Amniotic stem cell (primary cell): ENCODE results near the gene CYP2A13.
"Not testable (repeated sequence)": the region's sequence is repeated elsewhere in the genome, so short reads cannot be mapped to it uniquely, and the experiment has no call there.

Source experiments
- DNase-seq: peaks from one replicate; lab custom pipeline; 2025; lab: John Stamatoyannopoulos, UW

The CYP2A13 gene

GRCh38 chr19:41120929-41121911 lies 33.0 kb downstream of the CYP2A13 start:
- not testable (repeated sequence) for DNase-seq

DNA sequence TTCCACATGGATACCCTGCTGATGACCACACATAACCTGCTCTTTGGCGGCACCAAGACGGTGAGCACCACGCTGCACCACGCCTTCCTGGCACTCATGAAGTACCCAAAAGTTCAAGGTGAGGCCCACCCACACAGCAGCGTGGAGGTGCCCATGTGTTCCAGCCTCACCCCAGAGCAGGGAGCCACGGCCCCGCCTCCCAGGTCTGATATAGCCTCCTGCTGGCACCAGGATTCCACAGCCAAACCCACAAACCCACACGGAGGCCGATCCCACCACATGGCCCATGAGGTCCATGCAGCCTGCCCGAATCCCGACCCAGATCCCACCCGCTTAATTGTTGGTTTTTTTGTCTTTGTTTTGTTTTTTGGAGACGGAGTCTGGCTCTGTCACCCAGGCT lies 34.6 kb downstream of the CYP2A13 start:
- DNase-seq: not testable (repeated sequence)

DNA sequence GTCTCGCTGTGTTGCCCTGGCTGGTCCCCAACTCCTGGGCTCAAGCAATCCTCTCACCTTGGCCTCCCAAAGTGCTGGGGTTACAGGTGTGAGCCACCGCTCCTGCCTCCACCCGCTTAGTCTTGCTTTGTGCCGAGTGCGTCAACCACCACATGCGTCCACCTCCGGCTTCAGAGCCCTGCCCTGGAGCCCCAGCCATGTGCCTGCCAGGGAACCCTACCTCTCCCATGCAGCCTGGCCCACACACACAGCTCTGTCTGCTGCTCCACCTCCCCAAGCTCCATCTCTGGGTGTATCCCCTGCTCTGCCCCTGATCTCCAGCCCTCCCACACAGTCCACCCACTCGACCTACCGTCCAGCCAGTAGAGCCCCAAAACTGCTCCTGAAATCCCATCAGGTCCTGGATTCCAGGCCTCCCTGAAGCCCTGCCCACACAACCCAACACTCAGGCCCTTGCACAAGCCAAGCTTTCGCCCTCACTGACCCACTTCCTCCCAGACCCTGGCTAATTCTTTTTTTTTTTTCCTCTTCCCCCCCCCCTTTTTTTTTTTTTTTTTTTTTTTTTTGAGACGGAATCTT lies 35.6 kb downstream of the CYP2A13 start:
- DNase-seq: no peak

DNA sequence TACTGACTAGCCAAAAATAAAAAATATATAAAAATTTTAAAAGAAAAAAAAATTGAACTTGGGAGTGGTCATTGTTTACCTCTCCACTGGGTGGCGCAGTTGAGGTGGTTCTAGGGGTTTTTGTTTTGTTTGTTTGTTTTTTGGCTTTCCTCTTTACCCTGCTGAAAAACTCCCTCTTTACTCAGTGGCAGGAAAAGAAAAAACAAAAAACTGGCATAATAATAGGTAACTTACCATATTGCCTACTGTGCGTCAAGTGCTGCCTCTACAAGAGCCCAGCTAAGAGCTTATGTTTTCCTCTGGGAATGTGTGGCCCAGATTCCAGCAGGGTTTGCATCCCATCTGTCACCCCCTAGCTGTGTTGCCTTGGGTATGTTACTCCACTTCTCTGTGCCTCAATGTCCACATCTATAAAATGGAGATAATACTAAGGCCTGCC lies 38.5 kb downstream of the CYP2A13 start:
- not testable (repeated sequence) for DNase-seq

DNA sequence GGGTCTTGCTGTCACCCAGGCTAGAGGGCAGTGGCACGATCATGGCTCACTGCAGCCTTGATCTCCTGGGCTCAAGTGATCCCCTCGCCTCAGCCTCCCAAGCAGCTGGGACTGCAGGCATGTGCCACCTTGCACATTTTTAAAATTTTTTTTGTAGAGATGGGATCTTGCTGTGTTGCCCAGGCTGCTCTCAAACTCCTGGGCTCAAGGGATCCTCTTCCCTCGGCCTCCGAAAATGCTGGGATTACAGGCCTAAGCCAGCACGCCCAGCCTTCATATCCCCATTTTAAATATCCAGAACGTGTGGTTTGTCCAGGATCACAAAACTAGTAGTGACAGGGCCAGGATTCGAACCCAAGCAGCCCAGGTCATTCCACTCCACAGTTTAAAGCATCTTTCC lies 39.1 kb downstream of the CYP2A13 start:
- not testable (repeated sequence) for DNase-seq

GRCh38 chr19:41127801-41128300 lies 39.6 kb downstream of the CYP2A13 start:
- not testable (repeated sequence) for DNase-seq

DNA sequence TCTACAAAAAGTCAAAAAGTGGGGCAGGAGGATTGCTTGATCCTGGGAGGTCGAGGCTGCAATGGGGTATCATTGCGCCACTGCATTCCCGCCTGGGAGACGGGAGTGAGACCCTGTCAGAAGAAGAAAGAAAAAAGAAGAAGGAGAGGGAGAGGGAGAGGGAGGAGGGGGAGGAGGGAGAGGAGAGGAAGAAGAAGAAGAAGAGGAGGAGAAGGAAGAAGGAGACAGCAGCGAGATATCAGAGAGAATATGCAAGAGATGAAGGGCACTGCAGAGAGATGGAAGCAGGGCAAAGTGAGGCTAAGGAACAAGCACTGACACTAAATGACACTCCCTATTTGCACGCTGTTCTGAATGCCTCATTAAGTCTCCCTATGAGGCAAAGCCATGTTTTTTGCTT lies 40.4 kb downstream of the CYP2A13 start:
- DNase-seq: no peak

DNA sequence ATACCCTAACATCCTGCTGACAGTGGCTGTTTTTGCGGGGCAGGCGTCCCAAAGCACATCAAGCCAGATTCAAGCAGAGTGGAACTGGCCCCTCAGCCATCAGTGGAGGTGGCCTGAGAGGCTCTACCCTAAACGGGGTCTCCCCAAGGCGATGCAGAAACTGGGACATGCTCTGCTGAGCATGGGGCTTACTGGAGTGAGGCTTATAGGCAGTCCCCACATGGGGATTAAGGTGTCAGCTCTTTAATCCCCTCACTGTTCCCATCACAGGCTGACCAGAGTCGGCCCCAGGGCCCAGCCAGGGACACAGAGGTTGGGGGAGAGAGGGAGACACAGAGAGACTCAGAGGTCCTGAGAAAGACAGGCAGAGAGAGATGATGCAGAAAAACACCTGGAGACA lies 42.9 kb downstream of the CYP2A13 start:
- DNase-seq: no peak

DNA sequence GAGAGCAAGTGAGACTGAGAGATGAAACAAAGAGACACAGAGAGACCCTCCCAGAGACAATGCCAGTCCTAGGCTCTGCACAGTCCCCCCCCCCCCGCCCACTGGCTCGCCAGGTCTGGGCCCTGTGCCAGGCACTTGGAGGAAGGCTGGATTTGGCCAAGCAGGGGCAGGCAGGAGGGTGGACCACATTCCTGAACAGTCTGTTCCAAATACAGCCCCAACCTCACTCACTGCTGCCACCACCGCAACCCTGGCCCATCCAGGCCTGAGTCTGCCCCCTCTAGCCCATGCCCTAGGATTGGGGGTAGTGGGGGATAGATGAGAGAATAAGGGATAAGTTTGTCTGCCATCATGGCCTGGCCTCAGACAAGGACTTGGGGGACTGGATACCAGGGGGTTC lies 45.0 kb downstream of the CYP2A13 start:
- no peak for DNase-seq

DNA sequence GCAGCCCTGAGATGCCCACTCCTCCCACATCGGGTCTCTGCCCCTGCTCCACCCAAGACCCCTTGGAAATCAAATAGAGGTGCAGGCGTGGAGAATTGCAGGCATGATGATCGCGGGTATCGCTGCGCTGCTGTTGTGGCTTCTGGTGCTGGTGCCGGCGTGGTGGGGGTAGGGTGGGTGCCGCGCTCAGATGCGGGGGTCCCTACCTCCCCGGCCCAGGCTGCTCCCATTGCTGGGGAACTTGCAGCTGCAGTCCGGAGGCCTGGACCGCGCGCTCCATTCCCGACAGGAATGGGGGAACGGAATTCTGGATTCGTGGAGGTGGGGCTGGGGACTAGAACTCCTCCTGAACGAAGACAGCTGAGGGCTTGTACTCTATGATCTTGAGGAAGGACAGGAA lies 46.4 kb downstream of the CYP2A13 start:
- no peak for DNase-seq

- DNase-seq: not testable (repeated sequence)
These were observed 47.4 kb downstream of the CYP2A13 start for GRCh38 chr19:41135390-41136384.

- no peak for DNase-seq
These were observed 48.6 kb downstream of the CYP2A13 start for GRCh38 chr19:41136636-41137455.

- peak; percentile 36 for DNase-seq
These were observed 56.2 kb downstream of the CYP2A13 start for GRCh38 chr19:41144403-41144802.
